Natural killer cell treated with Interleukin-12 subunit alpha and Interleukin-12 subunit beta and Interleukin-15 and Interleukin-18, amount 100 ng/mL, for 72 hours (primary cell): ENCODE results near the gene MMP25. TPM values are rescaled to one million over a fixed set of nuclear protein-coding genes. Genes with fewer than 3 reads are reported as not detected.

Experiments used
- ATAC-seq, 2 donors: fragments of 150-1000 bp; cut with Tn5 transposase in 1 of 2; sonication (Bioruptor Pico), chemical (Tn5 transposase) in 1 of 2; 2 replicates each; pipeline ENCODE4 v1.10.0; 2021
- DNase-seq: peaks from one replicate; pipeline ENCODE4 v3.0.0; 2022; ENCODE audit warnings: low spot score
- H3K27ac Mint-ChIP-seq, 2 donors: 1 replicate in 1 of 2; 2 replicates in 1 of 2; pipeline ENCODE4 v1.8.0; 2022; ENCODE audit warnings: mixed read lengths in 2 of 2, mild to moderate bottlenecking in 1 of 2, moderate library complexity in 1 of 2
- H3K27me3 Mint-ChIP-seq, 2 donors: 1 replicate in 1 of 2; 2 replicates in 1 of 2; pipeline ENCODE4 v1.8.0; 2022; ENCODE audit warnings: mixed read lengths in 2 of 2
- H3K36me3 Mint-ChIP-seq: one replicate; pipeline ENCODE4 v1.8.0; 2022; ENCODE audit warnings: mixed read lengths
- H3K4me1 Mint-ChIP-seq, 2 donors: 1 replicate in 1 of 2; 2 replicates in 1 of 2; pipeline ENCODE4 v1.8.0; 2022; ENCODE audit warnings: low read depth in 2 of 2, mixed read lengths in 2 of 2, mild to moderate bottlenecking in 1 of 2
- H3K4me3 Mint-ChIP-seq: one replicate; pipeline ENCODE4 v1.8.0; 2022; ENCODE audit warnings: mixed read lengths
- H3K9me3 Mint-ChIP-seq: 2 replicates; pipeline ENCODE4 v1.8.0; 2022; ENCODE audit warnings: mixed read lengths
- total RNA-seq, 2 donors: library from RNA; stranded (reverse); gene quantifications; one replicate each; pipeline ENCODE4 v1.2.3, GENCODE V29; 2022

MMP25 gene
- 10 to 100 TPM; 54.3 to 66.6 TPM for total RNA-seq

GRCh38 chr16:3045758-3046640 lies at the start of gene MMP25:
Gene MMP25, plus strand, starts transcription at chr16:3046561. Its CDS starts 357 bp downstream, at chr16:3046918.
- Mint-ChIP-seq H3K4me1 (peaks cover 30 to 38% of the 10 kb centered on the region in 2 donors), H3K36me3 (peaks cover 6% of the 10 kb centered on the region), H3K4me3 (peak within 1 kb of the TSS; percentile 73), H3K27me3 (peaks cover 22 to 24% of the 10 kb centered on the region in 2 donors), H3K9me3 (no peaks in the 10 kb centered on the region), H3K27ac (peak within 1 kb of the TSS in 1 of 2 donors; percentile 75)
- ATAC-seq (peak; percentile 62), DNase-seq (no peak)

DNA sequence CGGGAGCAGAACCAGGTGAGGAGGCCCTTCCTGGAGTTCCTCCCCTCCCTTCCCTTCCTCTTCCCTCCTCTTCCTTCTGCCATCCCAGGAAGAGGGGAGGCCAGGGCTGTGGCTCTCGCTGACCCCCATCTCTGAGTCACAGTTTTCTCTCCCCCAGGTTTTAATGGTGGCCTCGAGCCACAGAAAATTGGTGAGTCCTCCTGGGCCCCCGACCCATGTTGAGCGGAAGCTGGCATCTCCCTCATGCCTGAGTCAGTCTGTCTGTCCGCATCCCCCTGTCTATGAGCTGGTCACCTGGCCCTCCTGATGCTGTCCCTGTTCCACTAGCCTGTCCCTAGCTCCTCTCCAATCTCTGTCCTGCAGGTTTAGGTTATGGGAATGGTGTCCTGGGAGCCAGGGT lies 46.4 kb upstream of the MMP25 start:
- Mint-ChIP-seq H3K4me1 (peaks cover 3% of the 10 kb centered on the region in 2 donors), H3K36me3 (no peaks in the 10 kb centered on the region), H3K9me3 (no peaks in the 10 kb centered on the region), H3K4me3 (no peak overlapping the region), H3K27ac (no peak overlapping the region), H3K27me3 (no peaks in the 10 kb centered on the region)
- DNase-seq (no peak), ATAC-seq (no peak)

GRCh38 chr16:3000540-3000939 lies 45.8 kb upstream of the MMP25 start:
- DNase-seq (no peak), ATAC-seq (no peak)
- H3K27ac Mint-ChIP-seq, result no peak overlapping the region
- H3K27me3 Mint-ChIP-seq, result no peaks in the 10 kb centered on the region
- H3K4me1 Mint-ChIP-seq, result peaks cover 4 to 5% of the 10 kb centered on the region in 2 donors
- H3K36me3 Mint-ChIP-seq, result no peaks in the 10 kb centered on the region
- H3K9me3 Mint-ChIP-seq, result no peaks in the 10 kb centered on the region
- H3K4me3 Mint-ChIP-seq, result no peak overlapping the region

DNA sequence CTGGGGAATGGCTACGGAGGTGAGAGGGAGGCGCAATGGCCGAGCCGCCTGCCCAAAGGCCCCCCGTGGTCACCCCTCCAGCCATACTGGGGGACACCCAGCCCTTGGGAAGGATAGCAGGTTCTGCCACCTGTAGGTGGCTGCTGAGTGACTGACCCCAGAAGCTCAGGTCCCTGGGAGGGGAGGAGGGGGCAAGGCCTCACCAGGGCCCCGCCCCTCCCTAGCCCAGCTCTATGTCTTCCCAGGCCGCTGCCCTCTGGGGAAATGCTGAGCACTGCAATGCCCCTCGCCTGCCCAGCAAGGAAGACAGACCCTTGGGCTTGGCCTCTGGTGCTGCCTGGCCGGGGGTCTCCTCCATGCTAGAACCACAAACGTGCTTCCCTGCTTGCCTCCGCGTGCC lies 45.0 kb upstream of the MMP25 start:
- H3K27me3 Mint-ChIP-seq, result no peaks in the 10 kb centered on the region
- no peaks in the 10 kb centered on the region for H3K9me3 Mint-ChIP-seq
- H3K36me3 Mint-ChIP-seq, result no peaks in the 10 kb centered on the region
- H3K4me3 Mint-ChIP-seq, result no peak overlapping the region
- H3K4me1 Mint-ChIP-seq, result peaks cover 4 to 5% of the 10 kb centered on the region in 2 donors
- H3K27ac Mint-ChIP-seq, result no peak overlapping the region
- no peak for DNase-seq
- ATAC-seq, result no peak

DNA sequence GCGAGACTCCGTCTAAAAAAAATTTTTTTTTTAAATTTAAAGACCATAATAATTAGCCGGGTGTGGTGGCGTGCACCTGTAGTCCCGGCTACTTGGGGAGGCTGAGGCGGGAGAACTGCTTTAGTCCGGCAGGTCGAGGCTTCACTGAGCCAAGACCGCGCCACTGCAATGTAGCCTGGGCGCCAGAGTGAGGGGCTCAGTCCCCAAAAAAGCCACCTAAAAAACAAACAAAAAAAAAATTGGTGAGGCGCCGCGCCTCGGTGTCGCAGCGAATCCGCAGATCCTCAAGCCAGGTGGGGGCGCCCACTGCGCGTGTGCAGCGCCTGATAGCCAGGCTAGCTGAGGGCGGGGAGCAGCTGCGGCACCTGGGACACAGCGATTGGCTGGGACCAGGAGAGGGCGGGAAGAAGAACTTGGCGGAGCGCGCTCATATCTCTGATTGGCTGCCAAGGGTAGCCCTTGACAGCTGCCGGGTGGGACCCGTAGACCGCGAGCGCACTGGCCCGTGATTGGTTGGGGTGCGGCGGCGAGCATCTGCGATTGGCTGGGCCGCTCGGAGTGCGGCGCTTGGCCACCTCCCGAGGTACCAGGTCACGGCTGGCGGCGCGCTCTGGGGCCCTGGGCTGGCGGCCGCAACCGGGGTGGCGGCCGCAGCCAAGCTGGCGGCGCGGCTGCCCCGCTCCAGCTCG lies 42.6 kb upstream of the MMP25 start:
- ATAC-seq, result peak; percentile 99
- Mint-ChIP-seq H3K4me3 (peak overlapping the region; percentile 75), H3K4me1 (peaks cover 11 to 20% of the 10 kb centered on the region in 2 donors), H3K27me3 (no peaks in the 10 kb centered on the region), H3K36me3 (no peaks in the 10 kb centered on the region), H3K9me3 (no peaks in the 10 kb centered on the region), H3K27ac (peak overlapping the region in 1 of 2 donors; percentile 37)
- DNase-seq, result peak; percentile 99

DNA sequence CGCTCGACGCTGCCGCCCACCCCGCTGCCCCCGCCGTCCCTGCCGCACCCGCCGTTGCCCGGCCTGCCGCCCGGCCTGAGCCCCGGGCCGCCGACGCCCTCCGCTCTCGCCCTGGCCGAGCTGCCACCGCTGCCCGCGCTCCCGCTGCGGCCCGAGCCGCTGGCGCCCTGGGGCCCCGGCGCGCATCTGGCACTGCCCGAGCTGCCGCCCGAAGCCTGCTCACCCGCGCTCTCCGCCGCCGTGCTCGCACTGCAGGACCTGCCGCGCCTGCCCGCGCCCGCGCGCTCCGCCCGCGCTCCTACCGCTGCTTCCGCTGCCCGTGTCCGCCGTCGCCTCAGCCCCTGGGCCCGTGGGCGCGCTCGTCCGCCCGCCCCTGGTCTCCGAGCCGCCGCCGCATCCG lies 42.0 kb upstream of the MMP25 start:
- Mint-ChIP-seq H3K4me3 (peak overlapping the region; percentile 73), H3K9me3 (no peaks in the 10 kb centered on the region), H3K36me3 (no peaks in the 10 kb centered on the region), H3K27ac (no peak overlapping the region), H3K4me1 (peaks cover 12 to 20% of the 10 kb centered on the region in 2 donors), H3K27me3 (no peaks in the 10 kb centered on the region)
- ATAC-seq (peak; percentile 1 to 14), DNase-seq (no peak)

- H3K36me3 Mint-ChIP-seq, result no peaks in the 10 kb centered on the region
- no peak overlapping the region for H3K27ac Mint-ChIP-seq
- no peaks in the 10 kb centered on the region for H3K9me3 Mint-ChIP-seq
- H3K4me1 Mint-ChIP-seq, result peaks cover 12 to 20% of the 10 kb centered on the region in 2 donors
- peak overlapping the region; percentile 73 for H3K4me3 Mint-ChIP-seq
- no peak for ATAC-seq
- H3K27me3 Mint-ChIP-seq, result no peaks in the 10 kb centered on the region
- no peak for DNase-seq
Observed at GRCh38 chr16:3004781-3005284, 41.5 kb upstream of the MMP25 start.

GRCh38 chr16:3007059-3007956 lies 39.1 kb upstream of the MMP25 start:
- Mint-ChIP-seq H3K27ac (no peak overlapping the region), H3K9me3 (no peaks in the 10 kb centered on the region), H3K4me3 (no peak overlapping the region), H3K4me1 (peaks cover 12 to 20% of the 10 kb centered on the region in 2 donors), H3K36me3 (no peaks in the 10 kb centered on the region), H3K27me3 (no peaks in the 10 kb centered on the region)
- no peak for DNase-seq
- no peak for ATAC-seq

- DNase-seq (no peak), ATAC-seq (no peak)
- H3K9me3 Mint-ChIP-seq, result no peaks in the 10 kb centered on the region
- peak overlapping the region; percentile 9 for H3K4me3 Mint-ChIP-seq
- H3K4me1 Mint-ChIP-seq, result peaks cover 12 to 20% of the 10 kb centered on the region in 2 donors
- no peaks in the 10 kb centered on the region for H3K36me3 Mint-ChIP-seq
- H3K27me3 Mint-ChIP-seq, result no peaks in the 10 kb centered on the region
- no peak overlapping the region for H3K27ac Mint-ChIP-seq
Observed at GRCh38 chr16:3007957-3008689, 38.2 kb upstream of the MMP25 start.

GRCh38 chr16:3008690-3009037 lies 37.7 kb upstream of the MMP25 start:
- Mint-ChIP-seq H3K27me3 (no peaks in the 10 kb centered on the region), H3K9me3 (no peaks in the 10 kb centered on the region), H3K4me1 (peaks cover 12 to 20% of the 10 kb centered on the region in 2 donors), H3K27ac (no peak overlapping the region), H3K4me3 (no peak overlapping the region), H3K36me3 (no peaks in the 10 kb centered on the region)
- ATAC-seq (no peak), DNase-seq (no peak)

DNA sequence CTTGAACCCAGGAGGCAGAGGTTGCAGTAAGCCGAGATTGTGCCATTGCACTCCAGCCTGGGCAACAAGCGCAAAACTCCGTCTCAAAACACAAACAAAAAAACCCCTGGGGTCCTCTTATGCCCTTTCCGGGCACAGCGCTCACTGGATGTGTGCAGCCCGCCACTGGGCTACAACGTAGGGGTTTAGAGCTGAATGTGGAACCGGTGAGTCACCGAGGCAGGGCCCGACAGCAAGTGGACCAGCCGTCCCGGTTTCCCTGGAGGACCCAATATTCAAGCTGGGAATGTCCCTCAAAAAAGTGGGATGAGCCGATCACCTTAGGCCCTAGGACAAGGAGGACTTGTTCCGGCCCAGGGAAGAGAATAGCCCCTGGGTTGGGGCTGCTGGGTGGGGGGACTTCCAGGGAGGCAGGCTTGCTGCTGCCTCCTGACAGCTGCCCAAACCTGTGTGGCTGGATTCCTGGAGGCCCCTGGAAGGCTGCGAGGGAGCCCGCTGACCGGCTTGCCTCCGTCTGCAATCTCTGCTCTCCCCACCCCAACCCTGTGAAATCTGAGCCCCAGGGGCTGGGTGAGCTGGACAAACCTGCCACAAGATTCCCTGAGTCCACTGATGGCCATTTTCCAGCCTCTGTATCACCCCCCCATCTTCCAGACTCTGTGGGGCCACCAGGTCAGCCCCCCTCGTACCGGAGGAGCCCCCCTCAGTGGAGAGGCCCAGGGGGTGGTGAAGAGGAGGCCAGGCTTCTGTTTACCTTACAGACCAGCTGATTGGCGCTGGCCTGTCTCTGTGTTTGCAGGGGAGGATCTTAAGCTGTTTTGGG lies 36.6 kb upstream of the MMP25 start:
- Mint-ChIP-seq H3K4me1 (peaks cover 10 to 19% of the 10 kb centered on the region in 2 donors), H3K9me3 (no peaks in the 10 kb centered on the region), H3K4me3 (no peak overlapping the region), H3K27ac (no peak overlapping the region), H3K27me3 (peaks cover 0 to 4% of the 10 kb centered on the region in 2 donors), H3K36me3 (no peaks in the 10 kb centered on the region)
- ATAC-seq, result no peak
- no peak for DNase-seq

DNA sequence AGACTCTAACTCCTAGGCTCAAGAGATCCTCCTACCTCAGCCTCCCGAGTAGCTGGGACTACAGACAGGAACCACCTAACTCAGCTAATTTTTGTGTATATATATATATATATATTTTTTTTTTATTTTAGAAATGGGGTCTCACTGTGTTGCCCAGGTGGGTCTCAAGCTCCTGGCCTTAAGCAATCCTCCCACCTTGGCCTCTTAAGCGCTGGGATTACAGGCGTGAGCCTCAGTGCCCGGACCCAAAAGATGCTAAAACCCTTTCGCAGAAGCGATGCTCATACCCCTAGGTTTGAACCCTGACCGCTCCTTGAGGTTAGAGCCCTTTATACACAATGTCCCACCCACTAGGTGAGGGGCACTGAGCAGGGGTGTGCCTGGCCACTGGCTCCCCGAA lies 35.9 kb upstream of the MMP25 start:
- Mint-ChIP-seq H3K36me3 (no peaks in the 10 kb centered on the region), H3K4me1 (peaks cover 8 to 16% of the 10 kb centered on the region in 2 donors), H3K9me3 (no peaks in the 10 kb centered on the region), H3K4me3 (no peak overlapping the region), H3K27me3 (peaks cover 0 to 4% of the 10 kb centered on the region in 2 donors), H3K27ac (no peak overlapping the region)
- no peak for DNase-seq
- ATAC-seq, result no peak
